Activated naive CD4-positive, alpha-beta T cell treated with Interleukin-2 at 50 U/mL for 16 hours (primary cell): ENCODE measurements around the gene PRPF40B.
A peak's percentile ranks its signal among the peaks of the same experiment; 100 is the strongest.
"Not testable (repeated sequence)": the region's sequence is repeated elsewhere in the genome, so short reads cannot be mapped to it uniquely, and the experiment has no call there.

Source experiments
- DNase-seq: peaks from one replicate; pipeline ENCODE4 v3.0.0-alpha.2; 2020

The PRPF40B gene

GRCh38 chr12:49609875-49610154, 13.5 kb upstream of the PRPF40B start:
- no peak for DNase-seq

GRCh38 chr12:49610785-49611184, 12.6 kb upstream of the PRPF40B start:
- not testable (repeated sequence) for DNase-seq

GRCh38 chr12:49612210-49612609, 11.2 kb upstream of the PRPF40B start:
- no peak for DNase-seq

GRCh38 chr12:49615725-49616124, 7.6 kb upstream of the PRPF40B start:
- DNase-seq = no peak

- DNase-seq = no peak
These were observed 6.7 kb upstream of the PRPF40B start for GRCh38 chr12:49616533-49617219.

GRCh38 chr12:49618576-49618975, 4.8 kb upstream of the PRPF40B start:
- no peak for DNase-seq

GRCh38 chr12:49619286-49619685, 4.1 kb upstream of the PRPF40B start:
- no peak for DNase-seq

GRCh38 chr12:49621651-49622500, 1.5 kb upstream of the PRPF40B start:
- no peak for DNase-seq

- peak; percentile 51 for DNase-seq
These were observed 740 bp upstream of the PRPF40B start for GRCh38 chr12:49622501-49623141.

- DNase-seq = no peak
These were observed 1.7 kb downstream of the PRPF40B start for GRCh38 chr12:49624921-49625577.

GRCh38 chr12:49626169-49626835, 2.9 kb downstream of the PRPF40B start:
- DNase-seq = peak; percentile 20

GRCh38 chr12:49626836-49627235, 3.5 kb downstream of the PRPF40B start:
- DNase-seq = no peak

GRCh38 chr12:49627752-49628360, 4.5 kb downstream of the PRPF40B start:
- no peak for DNase-seq

- DNase-seq = no peak
These were observed 8.1 kb downstream of the PRPF40B start for GRCh38 chr12:49631336-49631907.

GRCh38 chr12:49632401-49632800, 9.0 kb downstream of the PRPF40B start:
- DNase-seq = no peak

GRCh38 chr12:49632986-49633702, 9.8 kb downstream of the PRPF40B start:
- DNase-seq = no peak

GRCh38 chr12:49633703-49634345, 10.5 kb downstream of the PRPF40B start:
- no peak for DNase-seq

- DNase-seq = no peak
These were observed 11.7 kb downstream of the PRPF40B start for GRCh38 chr12:49635036-49635435.

- DNase-seq = no peak
These were observed 12.3 kb downstream of the PRPF40B start for GRCh38 chr12:49635656-49636055.

- DNase-seq = no peak
These were observed 13.2 kb downstream of the PRPF40B start for GRCh38 chr12:49636574-49636973.
